Activated CD4-positive, alpha-beta T cell treated with anti-CD3 and anti-CD28 coated beads, Interleukin-2, amount 50 U/mL, for 16 hours (primary cell): ENCODE results near the gene SCFD2.
"Not testable (repeated sequence)": the region's sequence is repeated elsewhere in the genome, so short reads cannot be mapped to it uniquely, and the experiment has no call there.

ENCODE experiments used
- DNase-seq: peaks from one replicate; pipeline ENCODE4 v3.0.0-alpha.2; 2020

Gene SCFD2

GRCh38 chr4:52840531-52841370 is 525.1 kb downstream of the SCFD2 start:
- no peak for DNase-seq

GRCh38 chr4:52838729-52839586 is 526.9 kb downstream of the SCFD2 start:
- DNase-seq, result no peak

- no peak for DNase-seq
Observed at GRCh38 chr4:52837716-52838558, 527.9 kb downstream of the SCFD2 start.

GRCh38 chr4:52836678-52837077 is 529.2 kb downstream of the SCFD2 start:
- DNase-seq, result no peak

GRCh38 chr4:52836120-52836519 is 529.7 kb downstream of the SCFD2 start:
- DNase-seq, result no peak

- not testable (repeated sequence) for DNase-seq
Observed at GRCh38 chr4:52834641-52835456, 531.0 kb downstream of the SCFD2 start.

GRCh38 chr4:52833941-52834525 is 531.8 kb downstream of the SCFD2 start:
- no peak for DNase-seq

- no peak for DNase-seq
Observed at GRCh38 chr4:52825460-52826090, 540.3 kb downstream of the SCFD2 start.

- no peak for DNase-seq
Observed at GRCh38 chr4:52824603-52825459, 541.0 kb downstream of the SCFD2 start.

- DNase-seq, result no peak
Observed at GRCh38 chr4:52824270-52824602, 541.6 kb downstream of the SCFD2 start.

- no peak for DNase-seq
Observed at GRCh38 chr4:52823702-52824092, 542.2 kb downstream of the SCFD2 start.
